ENCODE data around the gene C2orf81.
A peak's percentile ranks its signal among the peaks of the same experiment; 100 is the strongest.

C2orf81 gene

DNA sequence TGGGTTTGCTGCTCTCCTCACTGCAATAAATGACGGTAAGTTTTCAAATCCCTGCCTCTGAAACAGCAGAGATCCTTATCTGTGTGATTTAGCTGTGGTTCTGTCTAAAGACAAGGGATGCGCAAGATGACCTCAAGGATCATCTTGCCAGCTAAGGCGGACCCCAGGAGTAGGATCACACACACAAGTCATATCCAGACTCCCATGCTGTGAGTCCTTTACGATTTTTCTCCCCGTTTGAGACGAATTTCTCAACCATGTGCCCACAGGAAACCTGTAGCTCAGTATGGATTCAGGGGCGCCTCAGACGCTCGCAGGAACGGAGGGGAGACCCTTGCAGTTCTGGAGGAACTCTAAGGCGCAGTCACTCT, 30.2 kb downstream of the C2orf81 start:
- DNase-seq (ENCODE audit: low read depth, low spot score) = peak; percentile 53

DNA sequence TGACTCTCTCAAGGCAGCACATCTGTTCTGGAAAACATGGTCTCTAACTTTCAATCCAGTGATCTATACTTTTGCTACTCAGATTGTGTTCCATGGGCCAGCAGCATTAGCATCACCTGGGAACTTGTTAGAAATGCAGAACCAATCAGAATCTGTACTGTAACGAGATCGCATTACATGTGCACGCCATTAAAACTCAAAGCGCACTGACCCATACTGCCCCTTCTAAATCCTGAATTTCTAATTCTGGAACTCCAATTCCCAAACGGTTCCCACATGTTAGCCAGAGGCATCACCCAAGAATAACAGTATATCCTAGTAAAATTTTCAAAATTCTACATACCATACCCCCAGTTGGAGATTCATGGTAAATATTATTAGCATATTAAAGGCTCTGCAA, 30.8 kb downstream of the C2orf81 start:
- DNase-seq (ENCODE audit: low read depth, low spot score) = no peak

DNA sequence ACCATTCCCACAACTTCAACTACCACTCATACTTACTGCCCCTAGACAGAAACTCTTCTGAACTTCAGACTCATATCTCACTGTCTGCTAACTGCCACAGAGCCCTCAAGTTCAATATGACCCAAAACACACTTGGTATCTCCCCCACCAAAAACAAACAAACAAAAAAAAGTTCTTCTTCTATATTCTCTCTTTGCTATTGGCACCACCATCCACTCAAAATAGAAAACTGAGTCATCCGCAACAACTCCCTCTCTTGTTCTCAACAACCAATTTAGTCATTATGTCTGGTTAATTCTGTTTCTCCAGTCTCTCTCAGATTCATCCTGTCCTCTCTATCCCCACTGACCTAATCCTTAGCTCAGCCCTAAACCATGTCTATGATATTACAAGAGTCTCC, 34.1 kb downstream of the C2orf81 start:
- DNase-seq (ENCODE audit: low read depth, low spot score) = no peak

DNA sequence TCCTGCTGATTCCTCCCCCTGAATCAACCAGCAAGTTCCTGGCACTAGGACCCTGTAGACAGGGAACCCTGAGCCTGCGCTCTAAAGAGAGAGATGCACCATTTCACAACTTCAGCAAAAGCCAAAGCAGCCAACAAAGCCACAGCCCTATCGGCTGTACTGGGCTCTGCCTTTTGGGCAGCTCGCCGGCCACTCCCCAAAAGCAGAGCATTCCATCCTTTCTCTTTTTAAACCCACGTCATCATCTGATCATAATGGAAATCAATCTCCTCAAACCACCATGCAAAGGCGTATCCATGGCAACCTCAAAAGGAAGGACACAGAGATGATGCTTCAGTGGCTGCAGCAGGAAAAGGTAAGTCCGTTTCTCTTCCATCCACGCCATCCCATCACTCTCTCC, 36.0 kb downstream of the C2orf81 start:
- no peak for DNase-seq (ENCODE audit: low read depth, low spot score)

DNA sequence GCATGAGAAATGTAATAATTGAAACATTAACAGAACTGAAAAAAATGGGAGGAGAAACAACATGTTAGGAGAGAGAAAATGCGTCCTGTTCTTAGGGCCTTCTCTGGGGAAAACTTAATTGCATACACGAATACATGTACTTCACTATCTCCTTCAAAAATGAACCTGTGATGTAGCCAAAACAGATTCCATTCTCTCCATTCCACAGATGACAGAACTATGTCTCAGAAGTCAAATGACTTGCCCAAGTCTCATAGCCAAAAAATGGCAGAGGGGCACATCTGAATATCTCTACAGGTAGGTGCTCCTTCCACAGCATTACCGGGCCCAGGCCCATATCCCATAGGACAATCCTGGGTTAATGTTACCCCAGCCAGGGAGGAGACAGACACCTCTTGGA, 37.4 kb downstream of the C2orf81 start:
- no peak for DNase-seq (ENCODE audit: low read depth, low spot score)

DNA sequence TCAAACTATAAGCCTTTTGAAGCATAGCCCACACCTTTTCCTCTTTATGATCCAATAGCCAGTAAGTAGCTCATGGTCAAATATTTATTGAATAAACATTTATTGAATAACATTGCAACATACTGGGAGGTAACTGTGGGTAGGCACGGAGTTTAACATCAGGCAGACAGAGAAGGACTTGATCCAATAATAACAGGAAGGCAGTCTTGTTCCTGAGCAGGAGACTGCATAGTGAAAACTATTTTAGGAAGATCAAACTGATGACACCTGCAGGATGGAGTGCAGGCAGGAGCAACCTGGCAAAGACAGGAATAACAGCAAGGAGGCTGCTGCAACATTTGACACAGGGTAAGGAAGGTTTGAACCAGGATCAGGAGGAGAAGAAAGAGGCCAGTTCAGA, 38.2 kb downstream of the C2orf81 start:
- DNase-seq (ENCODE audit: low read depth, low spot score) = no peak

DNA sequence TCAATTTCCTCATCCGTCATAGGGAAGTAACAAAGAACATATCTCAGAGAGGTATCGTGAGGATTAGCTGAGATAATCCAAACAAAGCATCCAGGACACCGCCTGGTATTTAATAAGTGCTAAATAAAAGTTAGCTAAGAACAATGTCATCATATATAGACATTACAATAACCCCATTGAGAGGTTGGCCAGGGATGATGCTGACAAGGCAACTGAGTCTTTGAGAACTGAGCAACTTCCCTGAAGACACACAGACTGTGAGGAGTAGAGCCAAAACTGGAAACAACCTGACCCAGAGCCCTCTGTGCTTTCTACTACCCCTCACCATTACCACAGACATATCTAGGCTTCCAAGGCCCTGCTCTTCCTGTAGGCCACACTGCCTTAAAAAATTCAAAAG, 39.7 kb downstream of the C2orf81 start:
- DNase-seq (ENCODE audit: low read depth, low spot score) = no peak

DNA sequence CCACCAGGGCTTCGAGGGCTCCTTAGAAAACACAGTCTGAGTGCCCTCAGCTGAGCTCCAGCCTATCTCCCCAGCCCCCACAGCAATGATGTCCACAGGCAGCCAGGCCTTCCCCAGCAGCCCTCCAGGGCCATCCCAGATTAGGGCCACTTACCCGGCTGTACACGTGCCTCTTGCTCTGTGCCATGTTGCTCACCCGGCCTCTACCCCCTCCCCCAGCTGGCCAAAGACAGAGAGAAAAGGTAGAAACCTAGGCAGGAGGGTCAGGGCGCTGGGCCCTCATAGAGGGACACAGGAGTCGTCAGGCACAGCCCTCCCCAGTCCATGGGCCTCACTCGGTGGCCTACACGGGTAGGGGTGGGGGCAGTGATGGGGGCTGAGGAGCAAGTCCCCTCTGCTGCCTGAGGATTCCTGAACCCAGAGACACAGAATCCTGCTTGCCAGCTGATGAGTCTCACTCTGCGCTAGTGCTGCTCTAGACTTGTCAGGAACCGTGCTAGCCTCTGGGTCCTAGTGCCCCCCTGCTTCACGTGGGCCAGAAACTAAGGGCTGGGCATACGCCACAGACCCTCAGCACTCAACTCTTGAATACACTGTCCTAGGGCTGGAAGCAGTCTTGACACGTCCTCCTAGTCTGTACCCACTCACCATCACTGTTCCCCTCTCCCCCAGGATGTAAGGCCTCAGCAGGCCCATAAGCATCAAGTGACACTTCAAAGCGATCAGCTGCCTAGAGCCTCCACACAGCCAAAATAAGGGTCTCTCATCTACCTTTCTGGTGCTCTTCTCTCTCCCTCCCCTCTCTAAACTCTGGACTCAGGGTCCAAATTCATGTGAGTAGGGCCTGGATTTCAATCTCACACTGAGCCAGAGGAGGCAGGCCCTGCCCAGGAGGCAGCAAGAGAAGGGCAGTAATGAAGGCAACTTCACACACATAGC, 41.3 kb downstream of the C2orf81 start, which contains the start of gene DCTN1:
DCTN1 (minus strand) TSS at position 461 of the 939 bp plus-strand sequence; CDS start at position 187, 274 bp downstream.
- peak; percentile 43 for DNase-seq (ENCODE audit: low read depth, low spot score)

DNA sequence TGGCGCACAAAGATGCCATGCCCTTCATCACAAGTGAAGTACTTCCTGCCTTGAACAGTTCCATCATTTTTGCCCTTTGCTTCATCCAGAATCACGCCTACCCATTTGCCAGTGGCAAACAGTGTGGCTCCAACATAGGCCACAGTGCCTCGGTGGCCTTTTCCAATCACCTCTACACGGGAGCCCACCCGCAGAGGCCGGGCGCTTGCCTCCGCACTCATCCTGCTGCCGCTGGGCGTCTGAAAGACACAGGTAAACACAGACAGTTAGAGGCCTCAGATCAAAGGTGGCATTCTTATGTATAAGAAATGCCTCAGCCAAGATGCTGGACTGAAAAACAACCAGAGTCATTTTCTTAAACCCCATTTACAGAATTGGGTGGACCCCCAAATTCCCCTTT, 43.4 kb downstream of the C2orf81 start:
- no peak for DNase-seq (ENCODE audit: low read depth, low spot score)

DNA sequence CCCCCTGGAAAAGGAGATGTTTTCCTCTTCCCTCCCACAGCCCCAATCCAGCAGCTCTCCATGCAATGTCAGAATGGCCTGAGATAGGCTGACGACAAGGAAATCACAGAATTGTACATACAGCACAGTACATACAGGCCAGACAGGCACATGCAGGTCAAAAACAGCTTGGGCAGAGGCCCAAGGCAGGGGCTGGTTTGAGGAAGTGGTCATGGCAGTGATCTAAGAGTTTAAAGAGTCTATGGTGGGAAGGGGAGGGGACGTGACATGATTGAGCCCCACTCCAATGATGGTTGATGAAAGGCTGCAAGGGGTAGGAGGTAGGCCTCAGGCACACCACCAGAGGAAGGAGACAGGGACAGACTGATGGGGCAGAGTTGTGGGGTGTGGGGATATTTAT, 45.6 kb downstream of the C2orf81 start:
- no peak for DNase-seq (ENCODE audit: low read depth, low spot score)

DNA sequence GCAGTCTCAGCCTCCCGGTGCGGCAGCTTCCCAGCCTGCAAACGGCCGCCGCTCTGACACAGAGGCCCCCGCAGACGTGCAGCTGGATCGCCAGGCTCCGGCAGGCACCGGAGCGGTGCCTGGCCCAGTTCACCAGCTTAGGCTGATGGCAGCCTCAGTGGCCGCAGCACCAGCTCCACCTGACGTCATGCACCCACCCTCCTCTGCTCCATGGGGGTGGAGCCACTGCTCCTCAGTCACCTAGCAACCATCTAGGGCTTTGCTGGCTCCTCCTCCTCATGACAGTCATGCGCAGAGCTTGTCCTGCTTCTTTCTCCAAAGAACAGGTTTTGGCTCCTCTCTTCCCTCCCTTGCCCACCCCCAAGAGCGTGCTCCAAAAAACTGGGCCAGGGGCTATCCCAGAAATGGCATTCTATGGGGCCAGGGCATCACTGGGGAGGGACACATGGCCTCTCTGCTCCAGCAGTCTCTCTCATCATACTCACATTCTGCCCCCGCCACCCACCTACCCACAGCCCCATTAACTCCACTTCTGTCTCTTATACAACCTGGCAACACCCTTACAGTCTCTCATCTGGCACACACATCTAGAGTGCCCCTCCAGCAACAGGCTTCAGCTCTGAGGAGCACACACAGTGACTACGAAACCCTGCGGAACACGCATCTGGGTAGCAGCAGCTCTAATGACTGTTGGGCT, 46.8 kb downstream of the C2orf81 start:
- peak; percentile 93 for DNase-seq (ENCODE audit: low read depth, low spot score)

DNA sequence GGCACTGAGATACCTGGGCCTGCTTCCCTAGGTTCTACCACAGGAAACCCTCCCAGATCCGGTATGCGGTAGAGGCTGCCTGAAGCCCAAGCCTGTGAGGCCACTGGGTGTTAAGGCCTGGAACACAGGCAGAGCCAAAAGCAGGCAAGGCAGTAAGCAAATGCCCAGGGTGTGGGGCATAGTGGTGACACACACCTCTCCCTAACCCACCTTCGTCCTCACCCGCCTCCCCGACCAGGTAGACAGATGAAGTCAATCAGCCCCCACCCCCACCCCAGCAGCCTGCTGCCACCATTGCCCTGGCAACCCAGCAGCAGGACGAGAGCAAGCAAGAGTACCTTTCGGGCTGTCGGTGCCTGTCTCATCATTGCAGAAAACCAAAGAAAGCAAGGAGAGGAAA, 47.4 kb downstream of the C2orf81 start:
- no peak for DNase-seq (ENCODE audit: low read depth, low spot score)

DNA sequence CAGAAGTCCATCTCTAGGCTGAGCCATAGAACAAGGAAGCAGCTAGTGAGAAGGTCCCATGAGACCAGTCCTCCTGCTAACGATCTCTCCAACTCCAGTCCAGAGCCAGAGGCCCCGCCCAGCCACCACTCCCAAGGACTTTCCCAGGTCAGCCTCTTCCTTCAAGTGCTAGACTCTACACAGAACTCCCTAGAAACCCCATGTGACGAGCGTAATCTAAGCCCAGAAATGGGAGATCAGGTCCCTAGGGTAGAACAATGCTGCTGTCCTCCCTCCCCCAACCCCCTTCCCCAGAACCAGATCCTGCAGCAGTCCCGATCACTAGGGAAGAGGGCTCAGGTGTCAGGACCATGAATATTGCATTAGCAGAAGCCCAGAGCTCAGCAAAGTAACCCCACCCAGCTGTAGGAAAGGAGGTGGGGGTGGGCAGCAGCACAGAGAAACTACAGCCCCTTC, 48.2 kb downstream of the C2orf81 start:
- DNase-seq (ENCODE audit: low read depth, low spot score) = peak; percentile 39

DNA sequence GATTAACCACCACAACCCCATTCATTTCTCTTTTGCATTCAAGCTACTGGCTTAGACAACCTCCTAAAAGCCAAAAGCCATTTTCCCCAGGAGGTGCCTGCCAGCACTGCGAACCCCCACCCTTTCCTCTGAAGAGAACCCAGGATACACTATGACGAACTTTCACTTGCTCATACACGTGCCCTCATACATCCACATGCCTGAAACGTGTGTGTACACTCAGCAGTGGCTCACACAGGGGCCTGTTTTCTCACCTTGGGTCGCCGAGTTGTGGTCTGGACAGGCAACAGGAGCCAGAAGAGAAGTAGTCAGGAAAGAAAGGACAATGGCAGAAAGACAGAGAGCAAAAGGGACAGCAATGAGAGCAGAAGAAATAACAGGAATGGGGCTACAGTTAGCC, 48.7 kb downstream of the C2orf81 start:
- no peak for DNase-seq (ENCODE audit: low read depth, low spot score)

DNA sequence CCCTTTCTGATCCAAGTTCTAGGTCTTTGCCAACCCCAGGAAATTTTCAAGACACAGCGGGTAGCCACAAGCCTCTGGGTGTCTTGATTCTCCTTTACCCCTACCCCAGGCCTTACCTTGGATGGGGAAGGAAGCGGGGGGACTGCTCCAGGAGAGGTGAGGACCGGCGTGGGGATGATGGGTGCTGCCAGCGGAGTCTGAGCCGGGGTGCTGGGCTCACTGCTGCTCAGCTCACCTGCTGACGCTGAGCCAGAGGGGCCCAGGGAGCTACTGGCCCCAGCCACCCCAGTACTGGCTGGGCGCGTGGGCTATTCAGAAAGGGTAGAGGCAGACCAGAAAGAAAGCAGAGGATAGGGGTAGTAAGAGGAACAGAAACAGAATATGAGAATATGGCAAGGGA, 50.0 kb downstream of the C2orf81 start:
- no peak for DNase-seq (ENCODE audit: low read depth, low spot score)

DNA sequence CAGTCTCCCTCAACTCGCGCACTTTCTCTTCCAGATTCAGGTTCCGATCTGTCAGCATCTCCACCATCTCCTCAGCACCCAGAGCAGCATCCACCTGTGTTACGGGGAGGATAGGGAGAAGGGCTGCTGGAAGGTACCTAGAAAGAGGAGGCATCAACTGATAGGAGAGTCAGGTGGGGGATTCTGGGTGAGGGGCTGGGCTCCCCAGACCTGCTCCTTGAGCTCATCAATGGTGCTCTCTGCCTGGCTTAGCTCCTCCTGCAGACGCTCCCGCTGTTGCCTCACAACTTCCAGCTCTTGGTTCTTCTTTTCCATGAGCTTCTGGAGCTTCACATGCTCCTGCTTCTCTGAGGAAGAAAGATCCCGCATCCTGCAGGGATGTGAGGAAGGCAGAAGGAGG, 51.4 kb downstream of the C2orf81 start:
- DNase-seq (ENCODE audit: low read depth, low spot score) = no peak

DNA sequence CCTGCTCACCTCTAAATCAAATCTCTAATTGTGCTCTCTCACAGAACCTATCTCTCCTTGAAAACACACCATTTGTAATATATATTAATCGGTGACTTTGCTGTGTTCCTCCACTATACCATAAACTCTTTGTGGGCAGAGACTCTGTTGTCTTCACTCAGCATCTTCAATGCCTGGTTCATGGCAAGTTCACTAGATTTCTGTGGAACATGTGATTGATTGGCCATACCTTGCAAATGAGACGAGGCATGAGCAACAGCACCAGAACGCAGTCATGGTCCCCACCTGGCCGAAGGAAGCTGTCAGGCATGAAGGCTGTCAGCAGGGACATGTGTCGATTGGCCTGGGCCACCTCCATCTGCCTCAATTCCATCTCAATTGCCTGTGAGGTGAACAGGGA, 52.9 kb downstream of the C2orf81 start:
- DNase-seq (ENCODE audit: low read depth, low spot score) = no peak

DNA sequence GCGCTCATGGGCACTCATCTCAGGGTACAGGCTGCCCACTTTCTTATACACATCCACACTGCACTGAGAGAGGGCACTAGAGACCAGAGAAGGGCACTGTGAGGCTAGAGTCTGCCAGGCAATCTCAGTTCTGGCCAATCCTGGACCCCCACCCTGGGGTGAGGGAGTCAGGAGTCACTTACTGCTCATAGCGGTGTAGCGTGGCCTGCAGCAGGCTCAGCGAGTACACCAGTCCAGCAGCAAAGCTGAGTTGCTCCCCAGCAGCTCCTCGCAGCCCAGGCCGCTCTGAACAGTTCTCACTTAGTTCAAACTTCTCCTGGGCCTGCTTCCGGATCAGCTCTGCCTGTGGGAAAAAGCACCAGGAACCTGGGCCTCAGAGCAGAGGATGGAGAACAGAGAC, 53.6 kb downstream of the C2orf81 start:
- DNase-seq (ENCODE audit: low read depth, low spot score) = no peak

DNA sequence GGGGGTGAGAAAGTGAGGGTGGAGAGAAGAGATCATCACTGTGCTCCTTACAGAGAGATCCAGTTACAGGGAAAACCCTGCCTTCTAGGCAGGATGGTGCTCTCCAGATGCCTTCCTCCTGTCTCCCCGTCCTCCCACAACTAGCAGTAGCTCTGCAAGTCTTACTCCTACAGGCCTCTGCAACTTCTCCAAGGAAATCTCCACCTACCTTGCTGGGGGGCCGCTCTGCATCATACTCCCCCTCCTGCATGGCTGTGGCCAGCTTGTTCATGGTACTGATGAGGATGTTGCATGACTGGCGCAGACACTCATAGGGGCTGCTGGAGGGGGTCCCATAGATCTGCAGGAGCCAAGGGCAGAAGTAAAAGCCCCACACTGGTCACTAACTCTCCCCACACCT, 55.4 kb downstream of the C2orf81 start:
- DNase-seq (ENCODE audit: low read depth, low spot score) = no peak

DNA sequence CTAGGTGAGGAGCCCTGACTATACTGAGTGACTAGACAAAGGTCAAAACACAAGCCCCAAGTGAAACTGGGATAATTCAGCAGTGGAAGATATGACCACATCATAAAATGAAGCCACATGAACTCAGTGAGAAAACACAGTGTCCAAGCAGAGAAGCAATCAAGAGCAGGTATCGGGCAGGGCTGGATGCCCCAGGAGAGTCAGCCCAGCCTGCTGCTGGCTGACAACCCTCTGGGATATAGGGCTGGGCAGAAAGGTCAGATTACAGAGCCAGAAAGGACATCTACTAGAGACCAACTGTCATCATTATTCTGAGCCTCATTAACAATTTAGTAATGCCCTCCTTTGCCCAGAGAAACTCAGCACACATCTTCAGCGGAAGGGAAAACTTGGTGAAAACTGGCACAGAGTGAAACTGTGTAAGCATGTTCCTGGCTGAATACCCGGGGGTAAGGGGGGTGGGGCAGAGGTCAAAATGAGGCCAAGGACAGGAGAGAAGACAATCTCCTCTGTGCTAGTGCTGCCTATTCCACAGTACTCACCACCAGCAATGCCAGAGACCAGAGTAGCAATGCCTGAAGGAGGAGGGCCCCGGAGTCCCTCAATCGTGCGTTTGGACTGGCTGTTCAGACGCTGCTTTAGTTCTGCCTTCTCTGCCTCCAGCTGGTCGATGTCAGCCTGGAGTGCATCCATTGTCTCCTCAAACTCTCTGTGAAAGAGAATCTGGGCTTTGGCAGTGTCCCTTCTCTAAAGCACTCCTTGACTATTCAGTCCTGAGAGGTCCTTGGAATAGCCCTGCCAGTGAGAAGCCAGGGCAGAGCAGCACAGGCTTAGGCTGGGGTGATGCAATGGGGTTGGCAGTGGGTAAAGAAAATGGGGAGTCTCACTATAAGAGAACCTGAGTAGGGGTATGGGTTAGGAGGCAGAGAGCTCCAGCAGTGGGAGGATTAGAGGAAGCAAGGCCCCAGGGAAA, 56.6 kb downstream of the C2orf81 start:
- no peak for DNase-seq (ENCODE audit: low read depth, low spot score)
